Breast epithelium (tissue), 3 donors: ENCODE data around the gene SAMD14.

Experiments
- CTCF ChIP-seq, 3 donors: fragments of 450-650 bp; IDR thresholded peaks; one replicate each; pipeline ENCODE4 v1.5.1; 2016 to 2017; ENCODE audit warnings: antibody characterized with exemption in 3 of 3, mild to moderate bottlenecking in 3 of 3, moderate library complexity in 3 of 3
- POLR2A ChIP-seq: fragments of 450-650 bp; IDR thresholded peaks from one replicate; pipeline ENCODE4 v1.6.1; 2016; ENCODE audit warnings: antibody characterized with exemption, mild to moderate bottlenecking, moderate library complexity

GRCh38 chr17:50100480-50100883 is 29.5 kb downstream of the SAMD14 start:
- no peak for TF ChIP-seq CTCF (IDR thresholded peaks at IDR 0.05)
- TF ChIP-seq POLR2A = no peak
